ENCODE results near the gene WWOX. TPM values are rescaled to one million over a fixed set of nuclear protein-coding genes. Genes with fewer than 3 reads are reported as not detected.

The WWOX gene
- total RNA-seq, 6 experiments from 2014 or later, result 0.46 to 3.4 (median 1.3) TPM

GRCh38 chr16:78538919-78539318 is 439.5 kb downstream of the WWOX start:
- no peak for TF ChIP-seq CTCF (IDR thresholded peaks at IDR 0.05)
- H3K27me3 Mint-ChIP-seq (ENCODE audit: insufficient read depth), result no peaks in the 10 kb centered on the region; the same call in 1 of the 2 replicates
- H3K4me1 Mint-ChIP-seq (ENCODE audit: low read depth), result no peaks in the 10 kb centered on the region
- no peak overlapping the region for H3K27ac Mint-ChIP-seq
- peaks cover 61% of the 10 kb centered on the region for H3K9me3 Mint-ChIP-seq
- no peak for DNase-seq
- peaks cover 7% of the 10 kb centered on the region for H3K36me3 Mint-ChIP-seq (ENCODE audit: low read depth)
- no peak overlapping the region for H3K4me3 Mint-ChIP-seq

GRCh38 chr16:78542419-78542818 is 443.0 kb downstream of the WWOX start:
- TF ChIP-seq CTCF (IDR thresholded peaks at IDR 0.05), result no peak
- Mint-ChIP-seq H3K9me3 (peaks cover 55% of the 10 kb centered on the region), H3K4me1 (ENCODE audit: low read depth) (no peaks in the 10 kb centered on the region), H3K27ac (no peak overlapping the region), H3K4me3 (no peak overlapping the region), H3K36me3 (ENCODE audit: low read depth) (peaks cover 4% of the 10 kb centered on the region; the same call in 1 of the 2 replicates), H3K27me3 (ENCODE audit: insufficient read depth) (no peaks in the 10 kb centered on the region; the same call in 1 of the 2 replicates)
- no peak for DNase-seq

- no peak overlapping the region for H3K27ac Mint-ChIP-seq
- no peaks in the 10 kb centered on the region; the same call in 1 of the 2 replicates for H3K27me3 Mint-ChIP-seq (ENCODE audit: insufficient read depth)
- H3K9me3 Mint-ChIP-seq, result peaks cover 51% of the 10 kb centered on the region
- peaks cover 4% of the 10 kb centered on the region; the same call in 1 of the 2 replicates for H3K36me3 Mint-ChIP-seq (ENCODE audit: low read depth)
- no peaks in the 10 kb centered on the region for H3K4me1 Mint-ChIP-seq (ENCODE audit: low read depth)
- no peak overlapping the region for H3K4me3 Mint-ChIP-seq
- no peak for TF ChIP-seq CTCF (IDR thresholded peaks at IDR 0.05)
- no peak for DNase-seq
Measured at GRCh38 chr16:78543023-78543422, 443.6 kb downstream of the WWOX start.

- H3K27ac Mint-ChIP-seq, result no peak overlapping the region
- peaks cover 47% of the 10 kb centered on the region for H3K9me3 Mint-ChIP-seq
- H3K36me3 Mint-ChIP-seq (ENCODE audit: low read depth), result no peaks in the 10 kb centered on the region
- DNase-seq, result no peak
- no peaks in the 10 kb centered on the region for H3K27me3 Mint-ChIP-seq (ENCODE audit: insufficient read depth)
- no peaks in the 10 kb centered on the region for H3K4me1 Mint-ChIP-seq (ENCODE audit: low read depth)
- TF ChIP-seq CTCF (IDR thresholded peaks at IDR 0.05), result no peak
- no peak overlapping the region for H3K4me3 Mint-ChIP-seq
Measured at GRCh38 chr16:78549366-78549765, 449.9 kb downstream of the WWOX start.

- Mint-ChIP-seq H3K4me1 (ENCODE audit: low read depth) (no peaks in the 10 kb centered on the region), H3K36me3 (ENCODE audit: low read depth) (no peaks in the 10 kb centered on the region), H3K4me3 (no peak overlapping the region), H3K27me3 (ENCODE audit: insufficient read depth) (no peaks in the 10 kb centered on the region), H3K9me3 (peaks cover 45% of the 10 kb centered on the region), H3K27ac (no peak overlapping the region)
- DNase-seq, result no peak
- no peak for TF ChIP-seq CTCF (IDR thresholded peaks at IDR 0.05)
Measured at GRCh38 chr16:78551487-78552085, 452.1 kb downstream of the WWOX start.
